SK-N-SH treated with all-trans-retinoic acid at 6 μM for 48 hours (cell line): ENCODE measurements around the gene NUCB2.

Experiments used
- ARNTL ChIP-seq: fragments of 450-650 bp; formaldehyde crosslinking; IDR thresholded peaks from 2 replicates; pipeline ENCODE4 v1.5.0; 2020; ENCODE audit warnings: low read depth, mild to moderate bottlenecking, moderate library complexity, borderline replicate concordance
- BACH2 ChIP-seq: fragments of 250-450 bp; sonication (Bioruptor Pico); IDR thresholded peaks from 2 replicates; pipeline ENCODE4 v1.9.0; 2021; ENCODE audit warnings: mild to moderate bottlenecking, borderline replicate concordance
- CSDC2 ChIP-seq: fragments of 250-450 bp; sonication (Bioruptor Pico); IDR thresholded peaks from 2 replicates; pipeline ENCODE4 v1.5.0; 2020; ENCODE audit warnings: mild to moderate bottlenecking, moderate library complexity
- PATZ1 ChIP-seq: fragments of 250-450 bp; sonication (Bioruptor Pico); IDR thresholded peaks from 2 replicates; pipeline ENCODE4 v1.8.0; 2020; ENCODE audit warnings: mild to moderate bottlenecking, moderate library complexity, borderline replicate concordance
- RARB ChIP-seq: fragments of 250-450 bp; sonication (Bioruptor Pico); IDR thresholded peaks from 2 replicates; pipeline ENCODE4 v1.8.0; 2021; ENCODE audit warnings: mild to moderate bottlenecking, moderate library complexity
- SNAI2 ChIP-seq: fragments of 250-450 bp; sonication (Bioruptor Pico); IDR thresholded peaks from 2 replicates; pipeline ENCODE4 v1.5.0; 2020; ENCODE audit warnings: mild to moderate bottlenecking, moderate library complexity
- TCF4 ChIP-seq: fragments of 250-450 bp; sonication (Bioruptor Pico); IDR thresholded peaks from 2 replicates; pipeline ENCODE4 v1.8.0; 2021; ENCODE audit warnings: mild to moderate bottlenecking, moderate library complexity, borderline replicate concordance
- TOX ChIP-seq: fragments of 250-450 bp; sonication (Bioruptor Pico); IDR thresholded peaks from 2 replicates; pipeline ENCODE4 v1.8.0; 2021; ENCODE audit warnings: mild to moderate bottlenecking, moderate library complexity, borderline replicate concordance
- ZFP3 ChIP-seq: fragments of 250-450 bp; sonication (Bioruptor Pico); IDR thresholded peaks from 2 replicates; pipeline ENCODE4 v1.5.0; 2020; ENCODE audit warnings: mild to moderate bottlenecking, moderate library complexity
- ZFP30 ChIP-seq: fragments of 450-650 bp; formaldehyde crosslinking; IDR thresholded peaks from 2 replicates; pipeline ENCODE4 v1.5.0; 2022; ENCODE audit warnings: mild to moderate bottlenecking, moderate library complexity
- ZNF8 ChIP-seq: fragments of 450-650 bp; formaldehyde crosslinking; IDR thresholded peaks from 2 replicates; pipeline ENCODE4 v1.5.0; 2020; ENCODE audit warnings: mild to moderate bottlenecking, moderate library complexity
- TF ChIP-seq, protein P1 (sequence below): fragments of 250-450 bp; sonication (Bioruptor Pico); IDR thresholded peaks from 2 replicates; pipeline ENCODE4 v1.8.0; 2021; ENCODE audit warnings: low read depth, mild to moderate bottlenecking, moderate library complexity, borderline replicate concordance

GRCh38 chr11:17263769-17264168 is 12.8 kb upstream of the NUCB2 start:
- no peak for TF ChIP-seq CSDC2
- TF ChIP-seq ZFP30 (CRISPR knock-in tag): no peak
- TF ChIP-seq PATZ1 (CRISPR knock-in tag): no peak
- no peak for TF ChIP-seq BACH2 (CRISPR knock-in tag)
- TF ChIP-seq ZNF8: no peak
- no peak for TF ChIP-seq TCF4 (CRISPR knock-in tag)
- TF ChIP-seq, protein P1, sequence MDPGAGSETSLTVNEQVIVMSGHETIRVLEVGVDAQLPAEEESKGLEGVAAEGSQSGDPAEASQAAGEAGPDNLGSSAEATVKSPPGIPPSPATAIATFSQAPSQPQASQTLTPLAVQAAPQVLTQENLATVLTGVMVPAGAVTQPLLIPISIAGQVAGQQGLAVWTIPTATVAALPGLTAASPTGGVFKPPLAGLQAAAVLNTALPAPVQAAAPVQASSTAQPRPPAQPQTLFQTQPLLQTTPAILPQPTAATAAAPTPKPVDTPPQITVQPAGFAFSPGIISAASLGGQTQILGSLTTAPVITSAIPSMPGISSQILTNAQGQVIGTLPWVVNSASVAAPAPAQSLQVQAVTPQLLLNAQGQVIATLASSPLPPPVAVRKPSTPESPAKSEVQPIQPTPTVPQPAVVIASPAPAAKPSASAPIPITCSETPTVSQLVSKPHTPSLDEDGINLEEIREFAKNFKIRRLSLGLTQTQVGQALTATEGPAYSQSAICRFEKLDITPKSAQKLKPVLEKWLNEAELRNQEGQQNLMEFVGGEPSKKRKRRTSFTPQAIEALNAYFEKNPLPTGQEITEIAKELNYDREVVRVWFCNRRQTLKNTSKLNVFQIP (CRISPR knock-in tag): no peak
- no peak for TF ChIP-seq ZFP3
- TF ChIP-seq RARB: no peak
- TF ChIP-seq TOX (CRISPR knock-in tag): no peak
- TF ChIP-seq SNAI2 (CRISPR knock-in tag): no peak
- TF ChIP-seq ARNTL (CRISPR knock-in tag): no peak
